Activated B cell treated with CpG ODN at 0.5 μM for 24 hours (primary cell): ENCODE measurements around the gene TCEA2. TPM values are rescaled to one million over a fixed set of nuclear protein-coding genes. Genes with fewer than 3 reads are reported as not detected.

Experiments used
- ATAC-seq: fragments of 200-7000 bp; cut with Tn5 transposase; one replicate; pipeline ENCODE4 v1.10.0; 2021; ENCODE audit warnings: low read depth, mild to moderate bottlenecking, moderate library complexity
- CTCF ChIA-PET: fragments of 350-600 bp; sonication (Branson Sonifier 250); formaldehyde crosslinking; loops from one replicate; lab custom pipeline; 2021; ENCODE audit warnings: antibody characterized with exemption; lab: Charles Lee
- POLR2A ChIA-PET: fragments of 350-600 bp; sonication (Branson Sonifier 250); formaldehyde crosslinking; loops from one replicate; lab custom pipeline; 2021; ENCODE audit warnings: antibody characterized with exemption; lab: Charles Lee
- DNase-seq: peaks from one replicate; pipeline ENCODE4 v3.0.0; 2022
- H3K27ac Mint-ChIP-seq: one replicate; pipeline ENCODE4 v1.8.0; 2020; ENCODE audit warnings: mixed read lengths
- H3K27me3 Mint-ChIP-seq: one replicate; pipeline ENCODE4 v1.8.0; 2021; ENCODE audit warnings: mixed read lengths
- H3K36me3 Mint-ChIP-seq: one replicate; pipeline ENCODE4 v1.8.0; 2021; ENCODE audit warnings: low read depth, mixed read lengths
- H3K4me1 Mint-ChIP-seq: one replicate; pipeline ENCODE4 v1.8.0; 2021; ENCODE audit warnings: mixed read lengths
- H3K4me3 Mint-ChIP-seq: one replicate; pipeline ENCODE4 v1.8.0; 2020; ENCODE audit warnings: mild to moderate bottlenecking, mixed read lengths
- H3K9me3 Mint-ChIP-seq: one replicate; pipeline ENCODE4 v1.8.0; 2020; ENCODE audit warnings: mixed read lengths
- intact Hi-C: fragments of 100-400 bp; cut with micrococcal nuclease; formaldehyde crosslinking; loops from one replicate; pipeline ENCODE4 v1.15.1; 2024
- total RNA-seq: library from RNA; stranded (reverse); gene quantifications from 2 replicates; pipeline ENCODE4 v1.2.3, GENCODE V29; 2022
- TF ChIP-seq, protein P1 (sequence below): fragments of 200-600 bp; IDR thresholded peaks from one replicate; pipeline ENCODE4 v1.8.0; 2022; ENCODE audit warnings: antibody characterized with exemption, mild to moderate bottlenecking

Gene TCEA2
- total RNA-seq, 1 donor from 2014 or later: 20.3 TPM

DNA sequence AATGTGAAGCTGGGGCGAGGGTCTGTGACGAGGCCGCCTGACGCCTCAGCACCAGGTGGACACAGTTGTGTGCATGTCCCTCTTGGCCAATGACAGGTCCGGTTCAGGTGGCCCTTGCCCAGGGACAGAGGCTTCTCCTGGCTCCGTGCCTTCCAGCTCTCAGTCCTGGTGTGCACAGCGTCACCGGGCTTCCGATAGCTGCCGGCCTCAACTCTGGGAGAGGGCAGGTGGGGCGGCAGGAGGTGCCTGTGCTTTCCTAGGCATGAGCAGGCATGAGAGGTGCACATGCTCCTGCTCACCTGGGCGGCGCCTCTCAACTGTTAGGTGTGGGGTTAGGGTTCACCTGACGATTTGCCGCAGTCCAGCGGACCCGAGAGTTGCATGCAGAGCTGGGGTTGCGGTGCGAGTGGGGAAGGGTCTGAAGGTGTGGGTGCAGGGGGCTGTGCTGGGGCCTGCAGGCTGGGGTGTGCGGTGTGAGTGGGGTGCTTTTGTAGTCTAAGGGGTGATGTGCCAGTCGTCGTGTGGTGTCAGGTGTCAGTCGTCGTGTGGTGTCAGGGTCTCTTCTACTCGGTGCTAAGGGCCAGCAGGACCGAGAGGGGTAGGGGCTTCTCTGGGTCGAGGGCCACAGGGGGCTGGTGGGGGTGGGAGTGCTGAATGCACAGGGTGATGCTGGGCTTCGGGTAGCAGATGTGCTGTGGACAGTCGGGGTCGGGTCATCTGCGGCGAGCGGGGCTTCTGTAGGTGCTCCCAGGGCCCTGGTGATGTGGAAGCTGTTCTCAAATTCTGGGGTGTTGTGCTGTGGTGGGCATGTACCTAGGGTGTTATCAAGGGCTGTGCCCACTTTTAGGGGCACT lies 9.8 kb upstream of the TCEA2 start:
- CTCF ChIA-PET: interaction anchor here (0.6 to 1.7 kb wide), 4 partner anchors 14 to 67 kb away, joined by 3 to 6 read pairs (median 3); no protein-coding TSS in a partner anchor
- H3K9me3 Mint-ChIP-seq: no peaks in the 10 kb centered on the region
- no peaks in the 10 kb centered on the region for H3K36me3 Mint-ChIP-seq
- no peak overlapping the region for H3K27ac Mint-ChIP-seq
- TF ChIP-seq, protein P1, sequence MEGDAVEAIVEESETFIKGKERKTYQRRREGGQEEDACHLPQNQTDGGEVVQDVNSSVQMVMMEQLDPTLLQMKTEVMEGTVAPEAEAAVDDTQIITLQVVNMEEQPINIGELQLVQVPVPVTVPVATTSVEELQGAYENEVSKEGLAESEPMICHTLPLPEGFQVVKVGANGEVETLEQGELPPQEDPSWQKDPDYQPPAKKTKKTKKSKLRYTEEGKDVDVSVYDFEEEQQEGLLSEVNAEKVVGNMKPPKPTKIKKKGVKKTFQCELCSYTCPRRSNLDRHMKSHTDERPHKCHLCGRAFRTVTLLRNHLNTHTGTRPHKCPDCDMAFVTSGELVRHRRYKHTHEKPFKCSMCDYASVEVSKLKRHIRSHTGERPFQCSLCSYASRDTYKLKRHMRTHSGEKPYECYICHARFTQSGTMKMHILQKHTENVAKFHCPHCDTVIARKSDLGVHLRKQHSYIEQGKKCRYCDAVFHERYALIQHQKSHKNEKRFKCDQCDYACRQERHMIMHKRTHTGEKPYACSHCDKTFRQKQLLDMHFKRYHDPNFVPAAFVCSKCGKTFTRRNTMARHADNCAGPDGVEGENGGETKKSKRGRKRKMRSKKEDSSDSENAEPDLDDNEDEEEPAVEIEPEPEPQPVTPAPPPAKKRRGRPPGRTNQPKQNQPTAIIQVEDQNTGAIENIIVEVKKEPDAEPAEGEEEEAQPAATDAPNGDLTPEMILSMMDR: no peak
- peaks cover 32% of the 10 kb centered on the region for H3K27me3 Mint-ChIP-seq
- no peak for ATAC-seq
- no peak for DNase-seq
- POLR2A ChIA-PET: interaction anchor here (0.9 kb wide), 1 partner anchor 9 kb away, joined by 5 read pairs; no protein-coding TSS in a partner anchor
- no peak overlapping the region for H3K4me3 Mint-ChIP-seq
- peaks cover 17% of the 10 kb centered on the region for H3K4me1 Mint-ChIP-seq
- intact Hi-C loops: no loop called here

DNA sequence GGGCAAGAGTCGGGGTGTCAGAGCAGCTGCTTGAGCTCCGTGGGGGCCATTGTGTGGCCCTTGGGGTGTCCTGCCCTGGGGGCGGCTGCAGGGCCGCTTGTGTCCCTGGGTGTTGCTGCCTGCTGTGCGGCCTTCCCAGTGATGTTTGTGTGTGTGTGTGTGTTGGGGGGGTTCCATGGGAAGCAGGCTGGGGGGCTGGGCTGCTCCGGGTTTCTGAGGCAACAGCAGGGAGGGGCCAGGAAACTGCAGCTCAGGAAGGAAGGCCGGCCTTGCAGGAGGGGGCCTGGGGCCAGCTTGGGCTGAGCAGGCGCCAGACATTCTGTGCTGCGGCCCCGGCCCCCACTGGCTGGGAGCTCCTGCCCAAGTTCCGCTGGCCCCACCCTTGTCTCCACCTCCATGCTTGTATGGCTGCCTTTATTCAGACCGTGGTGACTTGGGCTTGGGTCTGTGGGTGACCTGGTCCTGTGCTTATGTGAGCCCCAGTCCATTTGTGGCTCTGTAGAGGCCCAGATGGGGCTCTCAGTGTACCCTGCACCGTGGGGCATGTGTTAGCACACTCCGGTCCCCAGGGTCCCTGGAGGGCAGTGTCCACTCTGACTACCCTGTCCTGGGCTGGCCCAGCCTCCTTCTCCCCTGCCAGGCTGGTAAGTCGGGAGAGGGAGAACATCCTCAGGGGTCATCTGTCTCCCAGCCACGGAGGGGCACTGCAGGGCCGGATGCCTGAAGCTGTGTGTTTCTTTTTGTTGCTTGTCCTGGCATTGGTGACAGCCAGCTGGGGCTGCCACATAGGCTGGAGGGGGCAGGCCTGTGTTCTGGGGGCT lies 8.9 kb upstream of the TCEA2 start:
- no peaks in the 10 kb centered on the region for H3K36me3 Mint-ChIP-seq
- no peak overlapping the region for H3K4me3 Mint-ChIP-seq
- no peak for ATAC-seq
- TF ChIP-seq, protein P1: no peak
- no peaks in the 10 kb centered on the region for H3K9me3 Mint-ChIP-seq
- peaks cover 30% of the 10 kb centered on the region for H3K27me3 Mint-ChIP-seq
- H3K27ac Mint-ChIP-seq: no peak overlapping the region
- no peak for DNase-seq
- intact Hi-C loops: no loop called here
- CTCF ChIA-PET: interaction anchor here (0.6 to 1.7 kb wide), 2 partner anchors 26 to 66 kb away, joined by 3 to 6 read pairs; no protein-coding TSS in a partner anchor
- peaks cover 21% of the 10 kb centered on the region for H3K4me1 Mint-ChIP-seq
- POLR2A ChIA-PET: interaction anchor here (0.9 kb wide), 1 partner anchor 10 kb away, joined by 5 read pairs; no protein-coding TSS in a partner anchor

GRCh38 chr20:64055396-64055892 lies 7.6 kb upstream of the TCEA2 start:
- ATAC-seq: no peak
- no peaks in the 10 kb centered on the region for H3K9me3 Mint-ChIP-seq
- TF ChIP-seq, protein P1: no peak
- intact Hi-C loops: loop anchor here (5.0 kb wide), 1 partner anchor 518 kb away; the partner anchor contains the start of gene PTK6
- peaks cover 18% of the 10 kb centered on the region for H3K4me1 Mint-ChIP-seq
- DNase-seq: no peak
- no peak overlapping the region for H3K27ac Mint-ChIP-seq
- POLR2A ChIA-PET: no interaction called here
- peaks cover 29% of the 10 kb centered on the region for H3K27me3 Mint-ChIP-seq
- H3K36me3 Mint-ChIP-seq: no peaks in the 10 kb centered on the region
- no peak overlapping the region for H3K4me3 Mint-ChIP-seq
- CTCF ChIA-PET: no interaction called here

DNA sequence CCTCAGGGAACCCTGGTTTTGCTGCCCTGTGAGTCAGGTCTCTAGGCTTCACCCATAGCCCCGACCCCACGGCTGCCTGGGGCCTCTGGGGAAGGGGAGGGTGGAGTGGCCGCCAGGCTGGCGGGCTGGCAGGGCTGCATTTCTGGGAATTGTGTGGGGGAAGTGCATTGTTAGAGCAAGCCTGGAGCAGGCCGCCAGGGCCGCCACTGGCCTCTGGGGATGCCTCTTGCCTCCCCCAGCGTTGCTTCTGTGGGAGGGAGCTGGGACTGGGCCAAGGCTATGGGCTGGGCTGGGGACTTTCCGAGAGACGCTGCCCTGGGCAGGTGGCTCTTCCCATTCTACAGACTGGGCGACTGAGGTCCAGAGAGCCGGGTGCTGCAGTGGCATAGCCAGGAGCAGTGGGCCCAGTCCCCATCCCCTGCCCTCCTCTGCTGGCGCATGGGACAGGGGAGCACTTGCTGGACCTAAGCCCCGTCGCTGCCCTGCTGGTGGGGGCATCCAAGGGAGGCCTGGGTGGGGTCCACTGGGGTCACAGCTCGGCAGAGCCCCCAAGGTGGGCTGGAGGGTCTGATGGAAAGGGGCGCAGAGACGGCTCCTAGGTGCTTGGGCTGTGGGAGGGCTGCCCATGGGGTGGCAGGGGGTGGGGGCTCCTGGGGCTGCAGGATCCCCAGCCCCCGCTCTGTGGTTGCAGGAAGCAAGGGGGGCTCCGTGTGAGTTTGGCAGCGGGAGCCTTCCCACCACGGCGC lies 6.9 kb upstream of the TCEA2 start:
- ATAC-seq (no peak), DNase-seq (no peak)
- Mint-ChIP-seq H3K27me3 (peaks cover 27% of the 10 kb centered on the region), H3K9me3 (no peaks in the 10 kb centered on the region), H3K27ac (no peak overlapping the region), H3K36me3 (no peaks in the 10 kb centered on the region), H3K4me3 (no peak overlapping the region), H3K4me1 (peaks cover 16% of the 10 kb centered on the region)
- ChIA-PET POLR2A (no interaction called here), CTCF (no interaction called here)
- intact Hi-C loops: loop anchor here (5.0 kb wide), 1 partner anchor 519 kb away; the partner anchor contains the start of gene PTK6
- TF ChIP-seq, protein P1: no peak
